HG02870 (cell line): ENCODE results near the gene HNRNPUL1.

Experiments
- ATAC-seq: cut with Tn5 transposase; IDR thresholded peaks from one replicate; pipeline ENCODE4 v1.9.1; 2021; ENCODE audit warnings: mild to moderate bottlenecking, moderate library complexity; ENCODE audit not compliant: unreplicated experiment

HNRNPUL1 gene

DNA sequence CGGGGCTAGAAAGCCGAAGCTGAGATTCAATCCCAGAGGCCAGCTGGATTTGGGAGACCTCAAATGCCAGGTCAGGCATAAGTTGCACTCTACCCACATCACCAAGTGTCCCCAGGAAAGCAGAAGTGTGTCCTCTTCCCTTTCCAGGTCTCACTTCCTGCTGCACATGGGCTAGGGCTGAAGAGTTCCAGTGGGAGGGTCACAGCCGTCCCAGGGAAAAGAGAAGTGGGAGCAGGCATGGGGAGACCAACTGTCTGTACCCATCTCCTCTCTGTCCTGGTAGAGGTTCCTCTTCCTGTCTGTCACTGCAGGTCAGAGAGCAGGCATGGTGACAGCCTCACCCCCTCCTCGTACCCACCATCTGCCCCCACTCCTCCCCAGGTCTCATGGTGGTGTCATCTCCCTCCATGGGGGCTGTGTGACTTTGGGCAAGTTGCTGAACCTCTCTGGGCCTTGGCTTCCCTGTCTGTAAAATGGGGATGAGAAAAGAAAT is 30.4 kb upstream of the HNRNPUL1 start:
- no peak for ATAC-seq

DNA sequence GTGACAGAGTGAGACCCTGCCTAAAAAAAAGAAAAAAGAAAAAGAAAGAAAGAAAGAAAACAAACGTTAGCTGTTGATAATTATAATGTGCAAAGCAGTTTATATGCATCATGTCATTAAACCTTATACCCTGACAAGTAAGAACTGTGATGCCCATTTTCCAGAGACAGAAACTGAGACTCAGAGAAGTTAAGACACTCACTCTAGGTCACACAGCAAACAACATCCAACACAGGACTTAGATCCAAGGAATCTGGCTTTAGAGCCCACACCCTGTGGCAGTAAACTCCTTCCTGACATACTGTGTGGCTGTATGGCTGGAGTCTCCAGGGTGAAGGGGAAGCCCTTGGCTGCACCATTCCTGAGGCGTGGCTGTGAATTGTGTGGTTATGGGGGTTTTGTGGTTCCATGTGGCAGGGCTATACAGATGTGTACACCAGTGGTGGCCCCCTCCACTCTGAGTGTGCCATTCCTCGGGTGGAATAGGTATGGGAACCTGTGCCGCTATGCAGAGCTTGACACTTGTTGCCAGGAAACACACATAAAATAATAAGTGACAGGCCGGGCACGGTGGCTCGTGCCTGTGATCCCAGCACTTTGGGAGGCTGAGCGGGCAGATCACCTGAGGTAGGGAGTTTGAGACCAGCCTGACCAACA is 29.5 kb upstream of the HNRNPUL1 start:
- ATAC-seq, result no peak

DNA sequence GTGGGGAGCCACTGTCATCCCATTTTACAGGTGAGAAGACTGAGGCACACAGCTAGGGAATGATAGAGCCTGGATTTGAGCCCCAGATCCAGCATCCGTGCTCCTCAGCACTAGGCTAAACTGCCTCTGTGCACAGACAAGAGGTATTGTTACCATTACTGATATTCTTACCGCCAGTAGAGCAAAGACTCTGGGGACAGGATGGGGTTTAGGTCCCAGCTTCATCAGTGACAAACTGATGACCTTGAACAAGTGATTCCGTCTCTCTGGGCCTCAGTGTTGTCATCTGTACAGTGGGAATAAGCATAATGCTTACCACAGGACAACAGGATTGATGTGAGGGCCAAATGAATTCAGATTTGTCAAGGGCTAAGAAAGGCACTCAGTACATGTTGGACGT is 28.7 kb upstream of the HNRNPUL1 start:
- no peak for ATAC-seq

DNA sequence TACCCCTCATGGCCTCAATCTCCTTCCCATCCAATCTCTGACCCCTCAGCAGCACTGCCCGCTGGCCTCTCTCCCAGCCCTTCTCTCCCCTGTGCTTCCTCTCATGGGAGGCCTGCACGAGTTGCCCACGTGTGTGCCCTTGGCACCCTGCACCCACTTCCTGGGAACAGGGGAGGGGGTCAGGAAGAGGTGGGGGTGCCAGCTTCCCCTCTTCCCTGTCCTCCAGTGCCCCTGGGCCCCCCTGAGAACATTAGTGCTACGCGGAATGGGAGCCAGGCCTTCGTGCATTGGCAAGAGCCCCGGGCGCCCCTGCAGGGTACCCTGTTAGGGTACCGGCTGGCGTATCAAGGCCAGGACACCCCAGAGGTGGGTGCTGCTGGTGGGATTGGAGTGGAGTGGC is 25.9 kb upstream of the HNRNPUL1 start:
- no peak for ATAC-seq

DNA sequence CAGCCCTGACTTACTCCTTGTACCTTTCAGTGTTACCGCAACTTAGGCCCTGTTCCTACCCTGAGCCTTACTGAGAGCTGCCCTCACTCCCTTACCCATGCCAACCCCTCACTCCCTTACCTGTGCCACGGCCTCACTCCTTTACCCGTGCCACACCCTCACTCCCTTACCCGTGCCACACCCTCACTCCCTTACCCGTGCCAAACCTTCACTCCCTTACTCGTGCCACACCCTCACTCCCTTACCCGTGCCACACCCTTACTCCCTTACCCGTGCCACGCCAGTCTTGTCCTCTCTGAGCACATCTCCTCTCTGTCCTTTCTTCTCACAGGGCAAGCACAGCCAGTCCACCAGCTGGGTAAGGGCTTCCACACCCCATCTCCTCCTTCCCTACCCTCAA is 24.8 kb upstream of the HNRNPUL1 start:
- no peak for ATAC-seq

DNA sequence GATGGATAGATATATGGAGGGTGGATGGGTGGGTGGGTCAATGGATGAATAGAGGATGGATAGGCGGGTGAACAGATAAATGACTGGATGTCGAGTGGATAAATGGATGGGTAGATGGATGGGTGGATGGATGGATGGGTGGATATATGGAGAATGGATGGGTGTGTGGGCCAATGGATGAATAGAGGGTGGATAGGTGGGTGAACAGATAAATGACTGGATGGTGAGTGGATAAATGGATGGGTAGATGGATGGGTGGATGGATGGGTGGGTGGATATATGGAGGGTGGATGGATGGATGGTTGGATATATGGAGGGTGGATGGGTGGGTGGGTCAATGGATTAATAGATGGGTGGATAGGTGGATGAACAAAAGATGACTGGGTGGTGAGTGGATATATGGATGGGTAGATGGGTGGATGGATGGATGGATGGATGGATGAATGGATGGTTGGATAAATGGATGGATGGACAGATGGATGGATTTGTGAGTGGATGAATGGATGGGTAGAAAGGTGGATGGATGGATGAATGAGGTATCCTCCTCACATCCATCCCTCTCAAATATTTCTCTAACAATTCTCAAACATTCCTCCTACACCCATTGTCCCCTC is 24.1 kb upstream of the HNRNPUL1 start:
- ATAC-seq, result no peak

DNA sequence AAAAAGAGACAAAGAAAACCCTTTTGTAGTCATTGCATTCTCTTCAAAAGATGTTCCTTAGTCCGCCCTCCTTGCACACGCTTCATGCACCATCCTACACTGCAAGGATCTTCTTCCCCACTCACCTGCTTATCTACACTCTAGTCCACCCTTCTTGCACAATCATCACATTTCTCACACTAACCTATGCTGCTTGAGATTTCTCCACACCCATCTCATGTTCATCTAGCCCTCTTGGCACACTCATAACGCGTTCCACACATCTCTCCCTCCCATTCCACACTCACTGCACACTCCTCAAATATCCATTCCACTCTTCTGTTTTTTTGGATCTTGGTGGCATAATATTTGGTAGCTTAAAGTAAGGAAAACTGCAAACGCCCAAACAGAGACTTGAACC is 22.3 kb upstream of the HNRNPUL1 start:
- ATAC-seq, result no peak

DNA sequence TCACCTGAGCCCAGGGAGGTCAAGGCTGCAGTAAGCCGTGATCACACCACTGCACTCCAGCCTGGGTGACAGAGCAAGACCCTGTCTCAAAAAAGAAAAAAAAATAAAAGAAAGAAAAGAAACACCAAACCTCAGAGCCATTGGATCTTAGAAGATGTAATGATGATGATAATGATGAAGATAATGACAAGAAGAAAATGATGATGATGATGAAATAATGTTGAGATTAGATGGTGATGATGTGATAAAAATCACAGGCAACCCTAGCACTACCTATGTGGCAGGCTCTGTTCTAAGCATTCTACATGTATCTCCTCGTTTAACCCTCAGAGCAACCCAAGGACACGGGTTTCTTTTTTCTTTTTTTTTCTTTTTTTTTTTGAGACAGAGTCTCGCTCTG is 20.1 kb upstream of the HNRNPUL1 start:
- ATAC-seq, result no peak

DNA sequence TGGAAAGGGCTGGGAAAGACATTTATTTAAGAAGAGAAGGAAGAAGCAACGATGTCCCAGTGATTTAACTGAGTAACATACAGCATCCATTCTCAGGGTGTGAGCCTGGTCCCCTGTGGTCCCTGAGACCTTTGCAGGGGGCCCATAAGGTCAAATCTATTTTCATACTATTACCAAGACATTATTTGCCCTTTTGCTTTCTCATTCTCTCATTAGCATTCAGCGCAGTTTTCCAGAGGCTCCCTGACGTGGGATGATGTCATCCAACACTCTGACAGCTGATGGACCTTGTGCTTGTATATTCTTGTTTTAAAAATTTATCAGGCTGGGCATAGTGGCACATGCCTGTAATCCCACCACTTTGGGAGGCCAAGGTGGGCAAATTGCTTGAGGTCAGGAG is 18.3 kb upstream of the HNRNPUL1 start:
- no peak for ATAC-seq

DNA sequence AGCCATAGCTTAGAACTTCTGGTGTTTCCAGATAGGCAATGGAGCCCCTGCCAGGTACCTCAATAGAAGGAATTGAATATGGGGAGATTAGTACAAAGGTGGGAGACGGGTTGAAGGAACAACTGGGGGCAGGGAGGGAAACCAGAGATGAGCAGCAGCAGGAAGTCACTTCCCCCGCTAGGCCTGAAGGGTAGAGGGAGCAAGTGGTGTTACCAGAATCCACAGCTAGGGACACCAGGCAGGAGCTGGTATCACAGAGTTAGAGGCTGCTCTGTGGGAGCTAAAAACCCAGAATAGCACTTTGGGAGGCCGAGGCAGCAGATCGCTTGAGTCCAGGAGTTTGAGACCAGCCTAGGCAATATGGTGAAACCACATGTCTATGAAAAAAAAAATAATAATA is 15.3 kb upstream of the HNRNPUL1 start:
- ATAC-seq, result no peak

DNA sequence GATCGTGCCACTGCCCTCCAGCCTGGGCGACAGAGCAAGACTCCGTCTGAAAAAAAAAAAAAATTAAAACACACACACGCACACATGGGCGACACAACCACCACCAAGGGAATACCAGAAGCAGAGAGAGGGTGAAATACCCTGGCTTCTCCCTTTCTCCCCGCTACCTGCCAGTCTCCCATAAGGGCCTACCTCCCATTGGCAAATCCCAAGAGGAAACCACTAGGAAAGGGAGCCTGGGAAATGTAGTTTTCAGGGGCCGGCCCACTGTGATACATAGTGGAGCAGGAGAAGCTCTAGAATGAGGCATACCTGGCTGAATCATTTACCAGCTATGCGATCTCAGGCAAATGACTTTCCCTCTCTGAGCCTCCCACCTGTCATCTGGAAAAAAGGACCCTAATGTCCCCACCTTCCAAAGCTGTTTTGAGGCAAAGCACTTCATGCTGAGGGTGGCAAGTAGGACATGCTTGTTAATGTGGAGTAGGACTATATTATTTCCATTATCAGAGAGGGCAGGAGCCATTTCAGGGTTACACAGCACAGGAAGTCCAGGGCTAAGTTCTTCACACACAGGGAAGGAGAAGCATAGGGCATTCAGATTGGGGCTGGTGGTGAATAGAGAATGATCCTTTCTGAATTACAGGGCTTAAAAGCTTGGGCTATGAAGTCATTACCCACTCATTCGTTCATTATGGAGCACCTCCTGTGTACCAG is 14.3 kb upstream of the HNRNPUL1 start:
- ATAC-seq, result no peak

DNA sequence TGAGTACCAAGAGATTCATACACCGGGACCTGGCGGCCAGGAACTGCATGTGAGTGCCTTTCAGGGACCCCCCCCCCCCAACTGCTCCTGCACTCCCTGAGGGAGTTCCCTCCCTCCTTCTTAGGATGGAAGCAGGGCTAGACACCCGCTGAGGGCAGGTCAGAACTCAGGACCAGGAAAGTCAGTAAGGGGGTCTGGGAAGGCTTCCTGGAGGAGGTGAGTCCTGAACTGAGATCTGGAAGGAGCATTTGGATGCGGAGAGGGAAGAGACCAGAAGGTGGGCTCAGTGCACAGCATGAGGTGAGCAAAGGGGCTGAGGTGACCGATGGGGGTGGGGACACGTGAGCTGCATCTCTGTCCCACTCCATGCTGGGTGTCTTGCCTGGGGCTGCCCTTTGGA is 10.5 kb upstream of the HNRNPUL1 start:
- no peak for ATAC-seq

DNA sequence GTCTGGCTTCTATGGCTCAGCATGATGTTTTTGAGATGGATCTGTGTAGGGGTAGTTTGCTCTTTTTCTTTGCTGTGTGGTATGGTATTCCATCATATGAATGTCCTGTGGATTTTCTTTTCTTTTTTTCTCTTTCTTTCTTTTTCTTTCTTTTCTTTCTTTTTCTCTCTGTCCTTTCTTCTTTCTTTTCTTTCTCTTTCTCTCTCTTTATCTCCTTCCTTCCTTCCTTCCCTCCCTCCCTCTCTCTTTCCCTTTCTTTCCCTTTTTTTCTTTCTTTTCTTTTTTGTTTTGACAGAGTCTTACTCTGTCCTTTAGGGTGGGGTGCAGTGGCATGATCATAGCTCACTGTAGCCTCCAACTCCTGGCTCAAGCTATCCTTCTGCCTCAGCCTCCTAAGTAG is 9.0 kb upstream of the HNRNPUL1 start:
- no peak for ATAC-seq

DNA sequence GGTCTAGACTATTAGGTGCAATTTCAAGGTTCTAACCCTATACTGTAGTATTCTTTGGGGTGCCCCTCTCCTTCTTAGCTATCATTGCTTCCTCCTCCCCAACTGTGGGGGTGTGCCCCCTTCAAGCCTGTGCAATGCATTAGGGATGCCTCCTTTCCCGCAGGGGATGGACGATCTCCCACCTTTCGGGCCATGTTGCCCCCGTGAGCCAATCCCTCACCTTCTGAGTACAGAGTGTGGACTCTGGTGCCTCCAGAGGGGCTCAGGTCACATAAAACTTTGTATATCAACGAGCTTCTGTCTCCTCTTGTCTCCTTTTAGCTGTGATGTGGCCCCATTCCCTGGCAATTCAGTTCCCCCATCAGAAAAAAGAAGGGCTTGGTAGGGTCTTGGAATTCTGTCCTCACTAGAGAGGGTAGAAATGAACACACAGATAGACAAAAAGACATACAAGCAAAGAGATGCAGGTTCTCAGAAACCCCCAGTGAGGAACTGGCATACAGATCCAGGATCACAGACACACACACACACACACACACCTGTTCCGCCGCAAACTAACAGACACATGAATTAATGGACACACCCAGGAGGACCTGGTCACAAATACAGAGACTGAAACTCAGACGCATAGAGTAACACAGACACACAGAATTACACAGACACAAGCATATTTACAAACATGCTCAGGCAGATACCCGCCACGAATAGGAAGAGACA is 2.5 kb upstream of the HNRNPUL1 start:
- ATAC-seq, result no peak

DNA sequence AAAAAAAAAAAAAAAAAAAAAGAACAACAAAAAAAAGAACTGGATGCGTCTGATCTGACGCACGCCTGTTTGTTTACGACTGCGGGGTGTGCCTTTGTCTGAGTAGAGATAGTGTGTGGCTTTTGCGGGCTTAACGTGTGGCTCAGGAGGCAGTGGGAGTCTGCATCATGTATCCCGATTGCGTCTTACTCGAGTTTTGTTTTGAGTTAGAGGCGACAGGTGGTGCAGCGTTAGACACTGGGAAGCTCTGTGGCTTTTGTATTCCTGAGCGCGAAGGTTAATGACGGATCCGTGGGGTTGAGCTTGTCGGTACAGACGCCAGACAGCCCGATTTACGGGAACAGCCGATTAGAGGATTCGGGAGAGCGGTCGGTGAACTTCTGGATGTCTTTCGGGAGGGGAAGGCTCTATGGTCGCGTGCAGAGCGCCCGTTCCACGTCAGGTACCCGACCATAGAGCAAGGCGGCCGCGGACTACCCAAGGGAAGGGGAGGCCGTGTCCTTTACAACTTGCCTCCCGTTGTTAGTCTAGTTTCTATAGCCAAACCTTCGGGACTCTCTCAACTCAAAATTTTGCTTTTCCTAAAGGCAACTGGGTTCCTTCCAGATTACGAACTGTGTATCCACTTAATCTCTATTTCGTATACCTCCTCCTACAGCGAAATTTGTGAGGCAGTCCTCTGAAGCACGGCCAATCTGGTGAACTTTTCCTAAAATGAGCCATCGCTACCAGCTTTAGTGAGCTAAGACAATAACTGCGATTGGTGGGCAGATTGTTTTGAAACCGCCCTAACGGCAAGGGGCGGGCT is 926 bp upstream of the HNRNPUL1 start:
- no peak for ATAC-seq

DNA sequence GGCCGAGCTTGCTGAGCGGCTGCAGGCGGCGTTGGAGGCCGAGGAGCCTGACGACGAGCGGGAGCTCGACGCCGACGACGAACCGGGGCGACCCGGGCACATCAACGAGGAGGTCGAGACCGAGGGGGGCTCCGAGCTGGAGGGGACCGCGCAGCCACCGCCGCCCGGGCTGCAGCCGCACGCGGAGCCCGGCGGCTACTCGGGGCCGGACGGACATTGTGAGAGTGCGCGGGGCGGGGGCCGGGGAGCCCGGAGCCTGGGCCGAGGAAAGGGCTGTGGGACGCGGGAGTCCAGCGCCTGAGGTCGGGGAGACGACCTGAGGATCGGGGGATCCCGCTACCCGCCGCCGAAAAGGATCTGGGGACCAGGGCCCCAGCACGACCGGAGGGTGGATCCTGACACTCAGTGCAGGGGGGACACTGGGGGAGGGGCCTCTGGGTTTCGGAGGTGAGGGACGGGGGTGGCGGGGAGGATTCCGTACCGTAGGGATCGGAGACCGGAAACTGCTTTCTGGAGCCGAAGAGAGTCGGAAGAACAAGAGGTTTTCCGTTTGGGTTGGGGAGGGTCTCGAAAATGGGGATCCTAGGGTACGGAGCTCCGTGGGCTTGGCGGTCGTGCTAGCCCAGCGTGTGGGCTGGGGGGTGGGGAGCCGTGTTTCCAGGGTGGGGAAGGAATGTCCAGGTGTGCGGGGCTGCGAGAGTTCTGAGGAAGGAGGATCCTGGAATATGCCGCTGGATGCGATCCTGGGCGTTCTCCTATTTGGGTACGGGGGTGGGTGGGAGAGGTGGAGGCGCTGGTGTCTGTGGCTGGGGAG is 616 bp downstream of the HNRNPUL1 start:
- ATAC-seq, result no peak

DNA sequence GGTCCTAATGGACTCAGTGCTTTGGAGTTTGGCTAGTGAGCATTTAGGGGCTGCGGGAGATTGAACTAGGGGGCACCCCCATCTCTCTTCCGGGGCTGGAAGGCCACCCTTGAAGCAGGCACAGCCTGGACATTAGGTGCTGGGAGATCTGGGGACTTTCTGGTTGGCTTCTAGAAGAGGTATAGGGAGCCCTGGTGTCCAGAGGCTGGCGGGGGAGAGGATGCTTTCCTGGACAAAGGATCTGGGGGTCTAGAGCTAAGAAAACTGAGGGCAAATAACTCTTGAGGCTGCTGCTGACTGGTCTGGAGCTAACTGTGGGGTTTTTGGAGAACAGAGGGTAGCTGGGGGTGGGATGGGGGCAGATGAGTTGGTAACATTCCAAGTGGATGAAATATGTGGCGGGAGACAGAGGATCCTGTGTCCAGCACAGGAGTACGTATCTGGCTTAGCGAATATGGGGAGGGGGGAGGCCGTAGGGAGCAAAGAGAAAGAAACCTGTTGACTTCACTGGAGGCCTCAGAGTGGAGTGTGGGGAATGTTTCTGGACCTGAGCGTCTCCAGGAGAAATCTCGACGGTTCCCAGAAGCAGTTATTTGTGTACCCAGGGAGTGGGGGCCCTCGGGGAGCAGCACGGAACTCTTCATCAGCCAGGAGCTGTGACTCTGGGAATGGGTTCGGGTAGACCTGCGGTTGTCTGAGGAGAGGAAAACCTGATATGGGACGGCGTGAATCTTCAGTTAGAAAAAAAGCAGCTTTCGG is 1.4 kb downstream of the HNRNPUL1 start:
- ATAC-seq, result no peak

DNA sequence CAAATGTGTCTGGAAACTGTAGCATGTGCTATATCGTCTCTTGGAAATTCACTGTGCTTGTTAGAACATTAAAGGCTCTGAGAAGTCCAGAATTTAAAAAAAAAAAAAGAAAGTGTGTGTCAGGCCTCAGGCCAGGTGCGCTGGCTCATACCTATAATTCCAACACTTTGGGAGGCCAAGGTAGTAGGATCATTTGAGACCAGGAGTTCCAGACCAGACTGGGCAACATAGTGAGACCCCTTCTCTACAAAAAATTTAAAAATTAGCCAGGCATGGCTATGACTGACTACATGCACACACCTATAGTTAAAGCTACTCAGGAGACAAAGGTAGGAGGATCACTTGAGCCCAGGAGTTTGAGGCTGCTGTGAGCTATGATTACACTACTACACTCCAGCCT is 4.9 kb downstream of the HNRNPUL1 start:
- no peak for ATAC-seq

DNA sequence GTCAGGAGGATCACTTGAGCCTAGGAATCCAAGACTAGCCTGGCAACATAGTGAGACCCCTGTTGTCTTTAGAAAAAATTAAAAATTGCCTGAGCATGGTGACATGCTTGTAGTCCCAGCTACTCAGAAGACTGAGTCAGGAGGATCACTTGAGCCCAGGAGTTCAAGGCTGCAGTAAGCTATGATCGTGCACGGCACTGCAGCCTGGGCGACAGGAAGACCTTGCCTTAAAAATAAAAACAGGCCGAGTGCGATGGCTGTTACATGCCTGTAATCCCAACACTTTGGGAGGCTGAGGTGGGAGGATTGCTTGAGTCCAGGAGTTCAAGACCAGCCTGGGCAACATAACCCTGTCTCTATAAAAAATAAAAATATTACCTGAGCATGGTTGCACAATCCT is 5.4 kb downstream of the HNRNPUL1 start:
- ATAC-seq, result no peak
